ENCODE data around the gene APLP1. TPM values are rescaled to one million over a fixed set of nuclear protein-coding genes. Genes with fewer than 3 reads are reported as not detected.

APLP1 gene
- total and polyA plus RNA-seq, 2 of the 4 experiments (the other 2 are of a cell fraction): 4.7 to 41.0 TPM

DNA sequence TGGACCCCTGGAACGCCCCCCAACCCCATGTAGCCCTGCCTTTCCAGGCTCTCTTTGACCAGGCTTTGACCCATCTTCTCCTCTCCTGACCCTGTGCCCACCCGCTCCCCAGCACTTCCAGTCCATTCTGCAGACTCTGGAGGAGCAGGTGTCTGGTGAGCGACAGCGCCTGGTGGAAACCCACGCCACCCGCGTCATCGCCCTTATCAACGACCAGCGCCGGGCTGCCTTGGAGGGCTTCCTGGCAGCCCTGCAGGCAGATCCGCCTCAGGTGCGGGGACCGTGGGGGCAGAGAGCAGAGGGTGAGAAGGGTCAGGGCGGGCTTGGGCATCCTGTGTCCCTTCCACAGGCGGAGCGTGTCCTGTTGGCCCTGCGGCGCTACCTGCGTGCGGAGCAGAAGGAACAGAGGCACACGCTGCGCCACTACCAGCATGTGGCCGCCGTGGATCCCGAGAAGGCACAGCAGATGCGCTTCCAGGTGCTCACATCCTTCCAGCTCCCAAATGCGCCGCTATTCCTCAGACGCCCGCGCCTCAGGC is 6.1 kb downstream of the APLP1 start:
- ChIA-PET POLR2A (ENCODE audit: unreplicated experiment) (no interaction called here), CTCF (interaction anchor here (0.5 kb wide), 1 partner anchor 59 kb away, joined by 4 read pairs; no protein-coding TSS in a partner anchor)
- Histone ChIP-seq H3K9ac (ENCODE audit: low read depth, low read length) (no peak overlapping the region), H3K4me2 (ENCODE audit: low read depth, low read length) (no peak overlapping the region), H3K27me3 (ENCODE audit: control insufficient read depth, insufficient read depth, low read length) (no peaks in the 10 kb centered on the region), H3K23ac (ENCODE audit: low read depth, low read length) (no peak overlapping the region), H3K4me3 (ENCODE audit: insufficient read depth, low read depth, low read length) (no peak overlapping the region), H3K18ac (ENCODE audit: low read depth, low read length) (no peak overlapping the region), H3K9me3 (ENCODE audit: control insufficient read depth, insufficient read depth, low read length) (no peaks in the 10 kb centered on the region), H2BK20ac (ENCODE audit: low read depth, low read length) (no peak overlapping the region), H3K4me1 (ENCODE audit: control insufficient read depth, insufficient read depth, low read length) (no peaks in the 10 kb centered on the region), H2BK120ac (ENCODE audit: low read depth, low read length) (no peak overlapping the region), H3K27ac (ENCODE audit: insufficient read depth, low read length) (no peak overlapping the region), H2BK15ac (ENCODE audit: low read depth, low read length) (no peak overlapping the region), H3K14ac (replicated peaks; ENCODE audit: low read depth, low read length) (no peak overlapping the region), H2BK5ac (ENCODE audit: low read depth, low read length, poor library complexity, severe bottlenecking) (no peak overlapping the region), H4K20me1 (ENCODE audit: insufficient read depth, low read length) (peaks cover 4% of the 10 kb centered on the region; the same call in 1 of the 2 replicates), H4K8ac (ENCODE audit: low read depth in 2 of 2, low read length in 2 of 2) (no peak overlapping the region), H2AK5ac (ENCODE audit: low read depth, low read length) (no peak overlapping the region), H3K9me1 (ENCODE audit: insufficient read depth, low read length) (peaks cover 2% of the 10 kb centered on the region; the same call in 1 of the 2 replicates), H3K56ac (ENCODE audit: extremely low read depth, insufficient read depth, low read length) (no peak overlapping the region), H4K5ac (ENCODE audit: low read depth, low read length) (no peak overlapping the region), H3K79me1 (ENCODE audit: low read depth in 1 of 2, low read length in 2 of 2) (no peaks in the 10 kb centered on the region), H4K91ac (ENCODE audit: insufficient read depth, low read depth, low read length) (no peak overlapping the region), H2AK9ac (replicated peaks; ENCODE audit: low read depth, low read length, poor library complexity) (no peak overlapping the region), H3K36me3 (ENCODE audit: control insufficient read depth, insufficient read depth, low read length) (no peaks in the 10 kb centered on the region), H2AFZ (replicated peaks; ENCODE audit: low read length, poor library complexity) (no peak overlapping the region), H3K4ac (ENCODE audit: low read depth, low read length) (no peak overlapping the region)
- TF ChIP-seq POLR2A (IDR thresholded peaks at IDR 0.05; ENCODE audit: low read depth, low read length) (no peak), MAZ (IDR thresholded peaks at IDR 0.05; ENCODE audit: borderline replicate concordance, low read depth, low read length) (no peak), ELK1 (IDR thresholded peaks at IDR 0.05; ENCODE audit: borderline replicate concordance, low read depth, low read length) (no peak)
- 89% methylated on average over 15 of the region's 32 CpGs; no CpG with 5 or more reads in 1 of the 2 experiments for WGBS, 2 experiments (ENCODE audit: extremely low coverage in 2 of 2, insufficient read length in 1 of 2)
- no peak for DNase-seq
- dilution Hi-C loops (cut with HindIII; ENCODE audit: low sequenced_read_pairs, unreplicated experiment): no loop called here
- in situ Hi-C loops (cut with MboI; ENCODE audit: low sequenced_read_pairs): no loop called here
- BruUV-seq (replicated peaks): no TSS peak
- intact Hi-C loops (cut with micrococcal nuclease): no loop called here
- no peak for ATAC-seq (ENCODE audit: low read depth)

Measured in IMR-90 (cell line).